GM12878 (cell line): ENCODE measurements around the gene AGPAT2. TPM values are rescaled to one million over a fixed set of nuclear protein-coding genes. Genes with fewer than 3 reads are reported as not detected.

ENCODE experiments used
- ATAC-seq: fragments of 200-7000 bp; cut with Tn5 transposase; 3 replicates; pipeline ENCODE4 v1.9.1; 2020; ENCODE audit warnings: mild to moderate bottlenecking, moderate library complexity
- BruUV-seq: library from RNA; stranded (reverse); fragments of 400-500 nt; replicated peaks from 2 replicates; lab custom pipeline; 2021; lab: Mats Ljungman, UMichigan
- CTCF ChIA-PET: fragments of 300-600 bp; sonication (Branson Sonifier 250); formaldehyde crosslinking; extraction: SDS; loops from one replicate; lab custom pipeline; 2021; ENCODE audit warnings: inconsistent platforms; lab: Yijun Ruan, JAX
- POLR2A ChIA-PET: fragments of 350-600 bp; formaldehyde crosslinking; extraction: SDS; loops from one replicate; lab custom pipeline; 2021; ENCODE audit warnings: inconsistent platforms; lab: Charles Lee
- RAD21 ChIA-PET: fragments of 300-600 bp; sonication (Branson Sonifier 250); formaldehyde crosslinking; loops from one replicate; lab custom pipeline; 2023; ENCODE audit warnings: antibody characterized with exemption; ENCODE audit not compliant: unreplicated experiment; lab: Charles Lee
- SMC1A ChIA-PET: fragments of 300-600 bp; sonication (Branson Sonifier 250); formaldehyde crosslinking; loops from one replicate; lab custom pipeline; 2023; ENCODE audit not compliant: unreplicated experiment, uncharacterized antibody; lab: Charles Lee
- DNase-seq: peaks from one replicate; pipeline ENCODE4 v3.0.0-alpha.2; 2011; ENCODE audit warnings: low read depth, low spot score
- FAIRE-seq: peaks from 3 replicates; lab custom pipeline; 2011; peaks lifted over from hg19 to GRCh38; lab: Jason Lieb, UNC
- H2AFZ ChIP-seq: 2 replicates; pipeline ENCODE4 v1.6.0; 2011; ENCODE audit warnings: low read depth, low read length, control low read depth; ENCODE audit not compliant: control insufficient read depth
- H3K27ac ChIP-seq: 2 replicates; pipeline ENCODE4 v1.5.1; 2011; ENCODE audit warnings: control low read depth; ENCODE audit not compliant: control insufficient read depth, insufficient read depth
- H3K27me3 ChIP-seq, 2 experiments: replicated peaks in 1 of 2; 2 replicates each; pipeline versions ENCODE4 v1.6.0 to v1.6.1; 2011; ENCODE audit warnings: low read length in 1 of 2; ENCODE audit not compliant: control insufficient read depth in 2 of 2, insufficient read depth in 2 of 2
- H3K36me3 ChIP-seq, 2 experiments: 2 replicates each; pipeline ENCODE4 v1.5.1; 2011; ENCODE audit warnings: low read length in 1 of 2; ENCODE audit not compliant: control insufficient read depth in 2 of 2, insufficient read depth in 2 of 2
- H3K4me1 ChIP-seq: 2 replicates; pipeline ENCODE4 v1.6.1; 2011; ENCODE audit warnings: mild to moderate bottlenecking, low read length, moderate library complexity, mixed read lengths; ENCODE audit not compliant: control insufficient read depth, insufficient read depth
- H3K4me2 ChIP-seq: 2 replicates; pipeline ENCODE4 v1.6.0; 2011; ENCODE audit warnings: control low read depth; ENCODE audit not compliant: control insufficient read depth, insufficient read depth
- H3K4me3 ChIP-seq: fragments of 200-600 bp; sonication (generic); 2 replicates; pipeline ENCODE4 v1.5.1; 2016
- H3K79me2 ChIP-seq: 2 replicates; pipeline ENCODE4 v1.6.0; 2011; ENCODE audit warnings: low read length; ENCODE audit not compliant: control insufficient read depth, insufficient read depth
- H3K9ac ChIP-seq: 2 replicates; pipeline ENCODE4 v1.8.0; 2011; ENCODE audit warnings: low read length, control low read depth, mixed read lengths; ENCODE audit not compliant: control insufficient read depth, insufficient read depth
- H3K9me3 ChIP-seq: replicated peaks from 3 replicates; pipeline ENCODE4 v1.5.1; 2011; ENCODE audit warnings: mild to moderate bottlenecking, low read length; ENCODE audit not compliant: control insufficient read depth, insufficient read depth
- H4K20me1 ChIP-seq: 2 replicates; pipeline ENCODE4 v1.6.0; 2011; ENCODE audit not compliant: control insufficient read depth, insufficient read depth
- FOXM1 ChIP-seq: IDR thresholded peaks from 2 replicates; pipeline ENCODE4 v1.6.1; 2012; ENCODE audit warnings: low read depth, mild to moderate bottlenecking, inconsistent platforms, low read length, moderate library complexity
- NFIC ChIP-seq: IDR thresholded peaks from 2 replicates; pipeline ENCODE4 v1.6.1; 2012; ENCODE audit warnings: low read depth, mild to moderate bottlenecking, inconsistent platforms, low read length, moderate library complexity
- POLR2A ChIP-seq: IDR thresholded peaks from 2 replicates; pipeline ENCODE4 v1.6.1; 2011; ENCODE audit warnings: low read depth, mild to moderate bottlenecking, low read length
- SP1 ChIP-seq: IDR thresholded peaks from one replicate; pipeline ENCODE4 v1.6.1; 2011; ENCODE audit warnings: low read depth, low read length
- TARDBP ChIP-seq: IDR thresholded peaks from 2 replicates; pipeline ENCODE4 v1.6.1; 2016; ENCODE audit warnings: borderline replicate concordance
- TBL1XR1 ChIP-seq: IDR thresholded peaks from 2 replicates; pipeline ENCODE4 v1.6.1; 2012; ENCODE audit warnings: low read depth, low read length, improper control_type of control experiment
- WGBS: methylation state at CpG from one replicate; pipeline ENCODE4 v1.1.6; 2016; ENCODE audit warnings: low lambda C conversion rate; ENCODE audit not compliant: insufficient replicate concordance, insufficient coverage; ENCODE audit errors: missing lambda C conversion rate; 5-methylcytosine and 5-hydroxymethylcytosine counted together
- in situ Hi-C: fragments of 300-500 bp; cut with MboI; formaldehyde crosslinking; loops from 9 replicates; pipeline ENCODE4 v1.14.3; 2018; ENCODE audit warnings: mixed read lengths
- intact Hi-C: fragments of 100-400 bp; cut with micrococcal nuclease; formaldehyde crosslinking; loops from one replicate; pipeline ENCODE4 v1.14.2; 2022; ENCODE audit not compliant: unreplicated experiment
- polyA plus RNA-seq, 11 experiments: library from polyadenylated mRNA; depleted of rRNA in 4 of 11; unstranded in 6 of 11; stranded (reverse) in 5 of 11; fragments of >200 nt; fragmentation: Nextera tagmentation in 4 of 11; fragmentation: Illumina TruSeq in 1 of 11; extraction: Ambion mirVana in 4 of 11; extraction: Trizol in 1 of 11; gene quantifications; 1 replicate in 1 of 11; 2 replicates in 10 of 11; pipeline versions ENCODE4 v1.2.1 to v1.2.3, GENCODE V29; 2011 to 2016; ENCODE audit warnings: inconsistent platforms in 2 of 11, missing spikeins in 2 of 11, low read depth in 1 of 11
- total RNA-seq, 4 experiments: library from RNA; depleted of rRNA in 3 of 4; stranded (reverse); fragments of >200 nt in 3 of 4; fragmentation: Illumina TruSeq in 1 of 4; extraction: Trizol in 1 of 4; gene quantifications; 2 replicates each; pipeline versions ENCODE4 v1.2.1 to v1.2.3, GENCODE V29; 2013 to 2021
- TF ChIP-seq, protein P1 (sequence below): IDR thresholded peaks from 2 replicates; pipeline ENCODE4 v1.6.1; 2012; ENCODE audit warnings: improper control_type of control experiment, low read depth, low read length; ENCODE audit not compliant: insufficient replicate concordance
- TF ChIP-seq, protein P2 (sequence below): IDR thresholded peaks from 2 replicates; pipeline ENCODE4 v1.6.1; 2012; ENCODE audit warnings: low read depth, low read length, improper control_type of control experiment

AGPAT2 gene
- total and polyA plus RNA-seq, 10 of the 15 experiments (the other 5 are each of a cell fraction or from before 2014, with no cell fraction given) = 0.10 to 28.5 (median 18.2) TPM

DNA sequence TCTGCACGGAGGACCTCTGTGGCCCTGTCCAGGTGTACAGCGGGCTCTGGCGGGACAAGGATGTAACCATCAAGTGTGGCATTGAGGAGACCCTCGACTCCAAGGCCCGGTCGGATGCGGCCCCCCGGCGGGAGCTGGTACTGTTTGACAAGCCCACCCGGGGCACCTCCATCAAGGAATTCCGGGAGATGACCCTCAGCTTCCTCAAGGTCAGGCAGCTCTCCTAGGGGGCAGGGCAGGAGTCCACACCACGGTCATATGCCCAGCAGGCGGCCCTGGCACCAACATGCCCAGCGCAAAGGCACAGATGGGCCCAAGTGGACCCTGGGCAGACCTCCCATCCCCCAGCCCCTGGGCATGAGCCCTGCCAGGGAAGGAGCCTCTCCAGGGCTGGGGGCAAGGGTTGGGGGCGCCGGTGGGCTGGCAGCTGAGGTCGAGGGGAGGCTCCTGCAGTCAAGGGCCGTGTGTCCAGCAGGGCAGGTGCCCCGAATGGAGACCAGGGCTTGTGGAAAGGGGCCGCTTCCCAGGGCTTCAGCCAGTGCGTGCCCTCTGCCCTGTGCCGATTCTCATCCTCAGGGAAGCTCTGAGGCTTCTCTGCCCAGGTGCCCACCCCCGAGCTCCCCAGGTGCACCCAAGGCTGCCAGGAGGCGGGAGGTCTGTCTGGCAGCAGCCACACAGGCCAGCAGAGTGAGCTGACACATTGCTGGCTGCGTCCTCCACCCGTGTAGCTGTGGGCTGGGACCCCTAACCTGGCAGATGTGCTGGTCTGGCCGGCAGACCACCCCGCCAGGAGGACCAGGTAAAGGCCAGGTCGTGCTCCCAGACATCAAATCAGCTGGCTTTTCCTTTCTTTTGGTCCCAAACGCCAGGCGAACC, 35.1 kb upstream of the AGPAT2 start:
- no TSS peak for BruUV-seq
- CTCF ChIA-PET = no interaction called here

DNA sequence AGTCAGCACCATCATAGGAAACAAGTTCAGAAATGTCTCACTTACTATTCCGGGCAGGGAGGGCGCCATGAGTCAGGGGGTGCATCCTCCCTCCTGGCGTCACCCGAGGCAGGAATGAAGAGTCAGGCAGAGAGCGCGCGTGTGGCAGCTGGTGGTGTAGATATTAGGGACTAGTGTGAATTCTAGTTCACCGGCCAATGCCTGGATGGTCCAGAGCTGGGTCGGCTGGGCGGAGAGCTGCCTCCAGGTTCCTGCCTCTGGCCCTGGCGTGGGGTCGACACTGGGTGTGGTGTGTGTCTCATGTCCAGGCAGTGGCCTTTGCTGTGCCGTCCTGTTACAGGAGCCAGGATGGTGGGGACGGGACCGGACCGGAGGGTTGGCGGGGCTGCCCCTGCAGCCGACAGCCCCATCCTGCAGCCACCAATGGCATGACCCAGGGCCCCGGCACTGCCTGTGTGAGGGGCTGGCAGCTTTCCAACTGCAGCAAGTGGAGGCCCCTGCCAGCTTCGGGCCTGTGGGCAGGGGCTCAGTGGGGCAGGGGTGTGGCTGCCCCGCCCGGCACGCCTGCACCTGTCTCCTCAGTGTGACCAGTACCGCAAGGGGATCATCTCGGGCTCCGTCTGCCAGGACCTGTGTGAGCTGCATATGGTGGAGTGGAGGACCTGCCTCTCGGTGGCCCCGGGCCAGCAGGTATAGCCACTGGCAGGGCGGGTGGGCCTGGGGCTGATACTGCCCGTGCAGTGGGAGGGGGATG, 34.3 kb upstream of the AGPAT2 start:
- H3K4me3 ChIP-seq = no peak overlapping the region
- ChIA-PET SMC1A (no interaction called here), RAD21 (no interaction called here), POLR2A (no interaction called here), CTCF (no interaction called here)
- peaks cover 13% of the 10 kb centered on the region for H3K79me2 ChIP-seq
- H3K36me3 ChIP-seq = peaks cover 18 to 28% of the 10 kb centered on the region in 2 experiments
- H3K4me1 ChIP-seq = peaks cover 7% of the 10 kb centered on the region
- H4K20me1 ChIP-seq = peaks cover 9% of the 10 kb centered on the region
- H3K9me3 ChIP-seq = no peaks in the 10 kb centered on the region
- in situ Hi-C loops = no loop called here
- DNase-seq (no peak), FAIRE-seq (no peak), ATAC-seq (no peak)
- no peak overlapping the region for H3K27ac ChIP-seq
- BruUV-seq = no TSS peak
- no peaks in the 10 kb centered on the region for H3K27me3 ChIP-seq
- H3K4me2 ChIP-seq = no peak overlapping the region
- no peak overlapping the region for H2AFZ ChIP-seq
- H3K9ac ChIP-seq = no peak overlapping the region
- 62% methylated on average over 30 of the region's 30 CpGs for WGBS
- intact Hi-C loops = no loop called here
- TF ChIP-seq NFIC = no peak
- TF ChIP-seq TARDBP = no peak
- TF ChIP-seq, protein P1, sequence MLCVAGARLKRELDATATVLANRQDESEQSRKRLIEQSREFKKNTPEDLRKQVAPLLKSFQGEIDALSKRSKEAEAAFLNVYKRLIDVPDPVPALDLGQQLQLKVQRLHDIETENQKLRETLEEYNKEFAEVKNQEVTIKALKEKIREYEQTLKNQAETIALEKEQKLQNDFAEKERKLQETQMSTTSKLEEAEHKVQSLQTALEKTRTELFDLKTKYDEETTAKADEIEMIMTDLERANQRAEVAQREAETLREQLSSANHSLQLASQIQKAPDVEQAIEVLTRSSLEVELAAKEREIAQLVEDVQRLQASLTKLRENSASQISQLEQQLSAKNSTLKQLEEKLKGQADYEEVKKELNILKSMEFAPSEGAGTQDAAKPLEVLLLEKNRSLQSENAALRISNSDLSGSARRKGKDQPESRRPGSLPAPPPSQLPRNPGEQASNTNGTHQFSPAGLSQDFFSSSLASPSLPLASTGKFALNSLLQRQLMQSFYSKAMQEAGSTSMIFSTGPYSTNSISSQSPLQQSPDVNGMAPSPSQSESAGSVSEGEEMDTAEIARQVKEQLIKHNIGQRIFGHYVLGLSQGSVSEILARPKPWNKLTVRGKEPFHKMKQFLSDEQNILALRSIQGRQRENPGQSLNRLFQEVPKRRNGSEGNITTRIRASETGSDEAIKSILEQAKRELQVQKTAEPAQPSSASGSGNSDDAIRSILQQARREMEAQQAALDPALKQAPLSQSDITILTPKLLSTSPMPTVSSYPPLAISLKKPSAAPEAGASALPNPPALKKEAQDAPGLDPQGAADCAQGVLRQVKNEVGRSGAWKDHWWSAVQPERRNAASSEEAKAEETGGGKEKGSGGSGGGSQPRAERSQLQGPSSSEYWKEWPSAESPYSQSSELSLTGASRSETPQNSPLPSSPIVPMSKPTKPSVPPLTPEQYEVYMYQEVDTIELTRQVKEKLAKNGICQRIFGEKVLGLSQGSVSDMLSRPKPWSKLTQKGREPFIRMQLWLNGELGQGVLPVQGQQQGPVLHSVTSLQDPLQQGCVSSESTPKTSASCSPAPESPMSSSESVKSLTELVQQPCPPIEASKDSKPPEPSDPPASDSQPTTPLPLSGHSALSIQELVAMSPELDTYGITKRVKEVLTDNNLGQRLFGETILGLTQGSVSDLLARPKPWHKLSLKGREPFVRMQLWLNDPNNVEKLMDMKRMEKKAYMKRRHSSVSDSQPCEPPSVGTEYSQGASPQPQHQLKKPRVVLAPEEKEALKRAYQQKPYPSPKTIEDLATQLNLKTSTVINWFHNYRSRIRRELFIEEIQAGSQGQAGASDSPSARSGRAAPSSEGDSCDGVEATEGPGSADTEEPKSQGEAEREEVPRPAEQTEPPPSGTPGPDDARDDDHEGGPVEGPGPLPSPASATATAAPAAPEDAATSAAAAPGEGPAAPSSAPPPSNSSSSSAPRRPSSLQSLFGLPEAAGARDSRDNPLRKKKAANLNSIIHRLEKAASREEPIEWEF = no peak
- TF ChIP-seq, protein P2, sequence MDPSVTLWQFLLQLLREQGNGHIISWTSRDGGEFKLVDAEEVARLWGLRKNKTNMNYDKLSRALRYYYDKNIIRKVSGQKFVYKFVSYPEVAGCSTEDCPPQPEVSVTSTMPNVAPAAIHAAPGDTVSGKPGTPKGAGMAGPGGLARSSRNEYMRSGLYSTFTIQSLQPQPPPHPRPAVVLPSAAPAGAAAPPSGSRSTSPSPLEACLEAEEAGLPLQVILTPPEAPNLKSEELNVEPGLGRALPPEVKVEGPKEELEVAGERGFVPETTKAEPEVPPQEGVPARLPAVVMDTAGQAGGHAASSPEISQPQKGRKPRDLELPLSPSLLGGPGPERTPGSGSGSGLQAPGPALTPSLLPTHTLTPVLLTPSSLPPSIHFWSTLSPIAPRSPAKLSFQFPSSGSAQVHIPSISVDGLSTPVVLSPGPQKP = no peak
- no peak for TF ChIP-seq FOXM1
- no peak for TF ChIP-seq SP1

More for the DNA sequence above, 35.1 kb upstream of the AGPAT2 start:
- no peak overlapping the region for H2AFZ ChIP-seq
- SMC1A ChIA-PET = no interaction called here
- RAD21 ChIA-PET = no interaction called here
- intact Hi-C loops (no loop called here), in situ Hi-C loops (no loop called here)
- DNase-seq (no peak), FAIRE-seq (no peak), ATAC-seq (no peak)
- no peaks in the 10 kb centered on the region for H3K27me3 ChIP-seq
- 87% methylated on average over 31 of the region's 31 CpGs for WGBS
- TF ChIP-seq TBL1XR1 (no peak), POLR2A (peak; percentile 21)
- H3K27ac ChIP-seq = no peak overlapping the region
- peaks cover 7% of the 10 kb centered on the region for H3K4me1 ChIP-seq
- H3K4me2 ChIP-seq = no peak overlapping the region
- no peak overlapping the region for H3K4me3 ChIP-seq
- no peak overlapping the region for H3K9ac ChIP-seq
- peaks cover 21% of the 10 kb centered on the region for H3K79me2 ChIP-seq
- peaks cover 9% of the 10 kb centered on the region for H4K20me1 ChIP-seq
- no peaks in the 10 kb centered on the region for H3K9me3 ChIP-seq
- H3K36me3 ChIP-seq = peaks cover 18 to 28% of the 10 kb centered on the region in 2 experiments
- POLR2A ChIA-PET = no interaction called here
